GM21786 (cell line): ENCODE measurements around the gene RSF1.
"Not testable (repeated sequence)": the region's sequence is repeated elsewhere in the genome, so short reads cannot be mapped to it uniquely, and the experiment has no call there.

ENCODE experiments used
- ATAC-seq: cut with Tn5 transposase; IDR thresholded peaks from one replicate; pipeline ENCODE4 v1.9.1; 2021; ENCODE audit not compliant: unreplicated experiment

RSF1 gene, protein sequence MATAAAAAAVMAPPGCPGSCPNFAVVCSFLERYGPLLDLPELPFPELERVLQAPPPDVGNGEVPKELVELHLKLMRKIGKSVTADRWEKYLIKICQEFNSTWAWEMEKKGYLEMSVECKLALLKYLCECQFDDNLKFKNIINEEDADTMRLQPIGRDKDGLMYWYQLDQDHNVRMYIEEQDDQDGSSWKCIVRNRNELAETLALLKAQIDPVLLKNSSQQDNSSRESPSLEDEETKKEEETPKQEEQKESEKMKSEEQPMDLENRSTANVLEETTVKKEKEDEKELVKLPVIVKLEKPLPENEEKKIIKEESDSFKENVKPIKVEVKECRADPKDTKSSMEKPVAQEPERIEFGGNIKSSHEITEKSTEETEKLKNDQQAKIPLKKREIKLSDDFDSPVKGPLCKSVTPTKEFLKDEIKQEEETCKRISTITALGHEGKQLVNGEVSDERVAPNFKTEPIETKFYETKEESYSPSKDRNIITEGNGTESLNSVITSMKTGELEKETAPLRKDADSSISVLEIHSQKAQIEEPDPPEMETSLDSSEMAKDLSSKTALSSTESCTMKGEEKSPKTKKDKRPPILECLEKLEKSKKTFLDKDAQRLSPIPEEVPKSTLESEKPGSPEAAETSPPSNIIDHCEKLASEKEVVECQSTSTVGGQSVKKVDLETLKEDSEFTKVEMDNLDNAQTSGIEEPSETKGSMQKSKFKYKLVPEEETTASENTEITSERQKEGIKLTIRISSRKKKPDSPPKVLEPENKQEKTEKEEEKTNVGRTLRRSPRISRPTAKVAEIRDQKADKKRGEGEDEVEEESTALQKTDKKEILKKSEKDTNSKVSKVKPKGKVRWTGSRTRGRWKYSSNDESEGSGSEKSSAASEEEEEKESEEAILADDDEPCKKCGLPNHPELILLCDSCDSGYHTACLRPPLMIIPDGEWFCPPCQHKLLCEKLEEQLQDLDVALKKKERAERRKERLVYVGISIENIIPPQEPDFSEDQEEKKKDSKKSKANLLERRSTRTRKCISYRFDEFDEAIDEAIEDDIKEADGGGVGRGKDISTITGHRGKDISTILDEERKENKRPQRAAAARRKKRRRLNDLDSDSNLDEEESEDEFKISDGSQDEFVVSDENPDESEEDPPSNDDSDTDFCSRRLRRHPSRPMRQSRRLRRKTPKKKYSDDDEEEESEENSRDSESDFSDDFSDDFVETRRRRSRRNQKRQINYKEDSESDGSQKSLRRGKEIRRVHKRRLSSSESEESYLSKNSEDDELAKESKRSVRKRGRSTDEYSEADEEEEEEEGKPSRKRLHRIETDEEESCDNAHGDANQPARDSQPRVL (N-terminal part only)

DNA sequence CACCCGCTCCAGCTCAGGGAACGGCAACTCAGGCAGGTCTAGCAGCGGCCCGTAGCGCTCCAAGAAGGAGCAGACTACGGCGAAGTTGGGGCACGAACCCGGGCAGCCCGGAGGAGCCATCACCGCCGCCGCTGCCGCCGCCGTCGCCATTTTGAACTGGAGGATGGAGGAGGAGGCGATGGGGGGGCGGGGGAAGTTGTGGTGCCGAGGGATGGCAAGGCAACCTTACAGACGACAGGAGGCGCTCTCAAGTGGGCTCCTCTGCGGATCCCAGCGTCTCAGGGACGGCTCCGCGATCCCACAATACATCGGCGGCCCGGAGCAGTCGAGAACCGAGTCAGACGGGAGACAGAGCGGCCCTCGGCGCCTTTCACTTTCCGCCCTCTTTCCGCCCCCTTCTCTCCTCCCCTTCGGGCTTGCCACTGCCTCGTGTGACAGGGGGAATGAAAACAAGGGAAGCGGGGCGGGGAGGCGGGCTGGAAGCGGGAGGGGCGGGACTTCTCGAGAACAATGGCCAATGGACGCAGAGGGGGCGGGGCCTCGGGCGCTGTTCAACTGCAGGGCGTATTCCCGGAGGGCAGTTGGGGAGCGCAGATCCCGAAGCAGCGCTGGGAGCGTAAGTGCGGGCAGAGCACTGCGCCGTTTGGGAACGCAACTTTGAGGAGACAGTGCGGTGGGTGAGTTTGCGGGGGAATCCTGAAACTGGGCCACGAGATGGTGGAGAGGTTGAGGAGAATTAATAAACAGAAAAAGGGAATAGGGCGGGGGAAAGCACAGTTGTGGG is at the start of gene RSF1, which contains the start of gene AAMDC:
Gene RSF1, minus strand, starts transcription at position 158 of the 784 bp plus-strand sequence. Its CDS starts 8 bp downstream, at position 150.
Gene AAMDC, plus strand, starts transcription at position 580 of the 784 bp plus-strand sequence. CDS start 21,353 bp downstream, outside the sequence.
- peak; percentile 82 for ATAC-seq

DNA sequence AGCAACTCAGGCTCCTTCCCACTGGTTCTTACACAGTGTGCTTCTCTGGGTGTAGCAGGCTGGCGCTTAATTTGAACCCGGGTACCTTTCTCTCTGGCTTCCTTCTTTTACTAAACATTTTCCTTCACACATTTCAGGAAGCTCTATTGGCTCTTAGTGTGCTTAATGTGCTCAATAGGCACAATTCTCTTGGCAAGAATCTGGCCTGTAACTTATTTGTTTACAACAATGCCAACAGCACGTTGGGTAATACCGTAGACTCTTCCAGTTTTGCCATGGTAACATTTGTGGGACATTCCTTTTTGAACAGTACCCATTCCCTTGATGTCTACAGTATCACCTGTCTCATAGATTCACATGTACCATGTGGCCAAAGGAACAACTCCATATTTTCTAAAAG is 48.2 kb upstream of the RSF1 start:
- no peak for ATAC-seq

DNA sequence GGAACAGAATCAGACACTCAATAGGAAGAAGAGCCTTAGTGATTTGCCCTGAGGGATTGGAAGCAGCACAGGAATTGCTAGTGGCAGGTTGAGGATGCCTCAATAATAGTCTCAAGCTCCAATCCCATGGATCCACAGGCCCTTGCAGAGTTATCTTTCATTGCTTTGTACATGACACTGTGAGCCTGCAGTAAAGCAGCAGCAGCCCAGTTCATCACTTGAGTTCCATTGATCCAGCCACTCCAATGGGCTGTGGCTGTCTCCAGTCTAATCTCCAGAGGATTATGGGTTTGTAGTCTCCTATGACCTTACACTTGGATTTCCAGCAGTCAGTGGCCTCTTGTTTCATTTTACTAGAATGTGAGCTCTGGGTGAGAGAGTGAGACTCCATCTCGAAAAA is 45.8 kb upstream of the RSF1 start:
- no peak for ATAC-seq

DNA sequence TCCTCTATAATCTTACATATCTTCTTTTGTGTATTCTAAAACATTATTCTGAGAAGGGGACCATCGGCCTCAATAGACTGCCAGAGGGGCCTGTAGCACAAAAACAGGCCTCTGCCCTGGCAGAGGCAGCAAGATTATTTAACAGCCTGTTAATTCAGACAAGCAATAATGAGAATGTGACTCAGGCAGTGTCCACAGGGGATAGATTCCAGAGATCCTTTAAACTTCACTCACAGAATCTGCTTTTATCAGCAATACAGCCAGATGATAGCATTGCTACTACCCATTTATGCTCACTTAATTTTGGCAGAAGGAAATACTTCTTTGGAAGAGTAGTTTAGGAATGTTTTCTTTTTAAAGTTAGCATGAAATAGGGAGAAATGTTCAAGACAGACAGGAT is 45.3 kb upstream of the RSF1 start:
- ATAC-seq, result no peak

DNA sequence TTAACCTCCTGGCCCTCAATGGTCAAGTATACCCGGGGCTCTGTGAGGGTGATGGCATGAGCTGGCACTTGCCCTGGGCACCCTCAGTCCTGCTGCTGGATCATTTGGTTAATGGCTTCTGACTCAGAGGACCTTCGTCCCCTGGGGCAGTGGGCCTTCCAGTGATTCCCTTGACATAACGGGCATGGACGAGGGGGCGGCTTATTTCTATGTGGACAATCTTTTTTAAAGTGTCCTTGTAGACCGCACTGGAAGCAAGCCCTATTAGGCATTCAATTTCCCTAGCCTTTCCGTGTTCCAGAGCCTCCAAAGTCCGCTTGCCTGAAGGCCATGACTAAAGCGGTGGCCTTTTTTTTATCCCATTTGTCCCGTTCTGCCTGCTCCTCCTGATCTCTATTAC is 40.9 kb upstream of the RSF1 start:
- ATAC-seq, result not testable (repeated sequence)

DNA sequence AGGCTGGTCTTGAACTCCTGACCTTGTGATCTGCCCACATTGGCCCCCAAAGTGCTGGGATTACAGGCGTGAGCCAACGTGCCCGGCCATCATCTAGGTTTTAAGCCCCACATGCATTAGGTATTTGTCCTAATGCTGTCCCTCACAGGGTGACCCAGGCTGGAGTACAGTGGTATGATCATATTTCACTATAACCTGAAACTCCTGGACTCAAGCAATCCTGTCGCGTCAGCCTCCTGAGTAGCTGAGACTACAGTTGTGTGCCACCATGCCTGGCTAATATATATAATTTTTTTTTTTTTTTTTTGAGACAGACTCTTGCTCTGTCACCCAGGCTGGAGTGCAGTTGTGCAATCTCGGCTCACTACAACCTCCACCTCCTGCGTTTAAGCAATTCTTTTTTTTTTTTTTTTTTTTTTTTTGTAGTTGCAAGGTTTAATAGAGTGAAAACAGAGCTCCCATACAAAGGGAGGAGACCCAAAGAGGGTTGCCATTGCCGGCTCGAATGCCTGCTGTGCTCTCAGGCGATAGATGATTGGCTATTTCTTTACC is 37.5 kb upstream of the RSF1 start:
- ATAC-seq, result not testable (repeated sequence)

DNA sequence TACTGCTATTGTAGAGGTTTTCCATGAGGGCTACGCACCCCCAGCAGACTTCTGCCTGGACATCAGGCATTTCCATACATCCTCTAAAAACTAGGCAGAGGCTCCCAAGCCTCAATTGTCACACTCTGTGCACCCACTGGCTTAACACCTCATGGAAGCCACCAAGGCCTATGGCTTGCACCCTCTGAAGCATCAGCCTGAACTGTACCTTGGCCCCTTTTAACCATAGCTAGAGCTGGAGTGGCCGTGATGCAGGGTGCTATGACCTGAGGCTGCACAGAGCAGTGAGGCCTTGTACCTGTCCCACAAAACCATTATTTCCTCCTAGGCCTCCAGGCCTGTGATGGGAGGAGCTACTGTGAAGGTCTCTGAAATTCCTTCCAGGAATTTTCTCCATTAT is 34.3 kb upstream of the RSF1 start:
- ATAC-seq, result no peak

DNA sequence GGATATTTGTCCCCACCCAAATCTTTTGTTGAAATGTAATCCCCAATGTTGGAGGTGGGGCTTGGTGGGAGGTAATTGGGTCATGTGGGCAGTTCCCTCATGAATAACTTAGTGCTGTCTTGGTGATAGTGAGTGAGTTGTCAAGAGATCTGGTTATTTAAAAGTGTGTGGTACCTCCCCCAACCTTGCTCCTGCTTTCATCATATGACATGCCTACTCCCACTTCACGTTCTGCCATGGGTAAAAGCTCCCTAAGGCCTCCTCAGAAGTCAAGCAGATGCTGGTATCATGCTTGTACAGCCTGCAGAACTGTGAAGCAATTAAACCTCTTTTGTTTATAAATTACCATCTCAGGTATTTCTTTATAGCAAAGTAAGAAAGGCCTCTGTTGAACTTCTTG is 31.0 kb upstream of the RSF1 start:
- no peak for ATAC-seq

DNA sequence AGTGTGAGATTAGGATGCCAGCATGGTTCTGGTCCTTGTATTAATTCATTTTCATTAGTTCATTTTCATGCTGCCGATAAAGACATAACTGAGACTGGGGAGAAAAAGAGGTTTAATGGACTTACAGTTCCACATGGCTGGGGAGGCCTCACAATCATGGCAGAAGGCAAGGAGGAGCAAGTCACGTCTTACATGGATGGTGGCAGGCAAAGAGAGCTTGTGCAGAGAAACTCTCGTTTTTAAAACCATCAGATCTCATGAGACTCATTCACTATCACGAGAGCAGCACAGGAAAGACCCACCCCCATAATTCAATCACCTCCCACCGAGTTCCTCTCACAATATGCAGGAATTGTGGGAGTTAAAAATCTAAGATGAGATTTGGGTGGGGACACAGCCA is 23.2 kb upstream of the RSF1 start:
- not testable (repeated sequence) for ATAC-seq

DNA sequence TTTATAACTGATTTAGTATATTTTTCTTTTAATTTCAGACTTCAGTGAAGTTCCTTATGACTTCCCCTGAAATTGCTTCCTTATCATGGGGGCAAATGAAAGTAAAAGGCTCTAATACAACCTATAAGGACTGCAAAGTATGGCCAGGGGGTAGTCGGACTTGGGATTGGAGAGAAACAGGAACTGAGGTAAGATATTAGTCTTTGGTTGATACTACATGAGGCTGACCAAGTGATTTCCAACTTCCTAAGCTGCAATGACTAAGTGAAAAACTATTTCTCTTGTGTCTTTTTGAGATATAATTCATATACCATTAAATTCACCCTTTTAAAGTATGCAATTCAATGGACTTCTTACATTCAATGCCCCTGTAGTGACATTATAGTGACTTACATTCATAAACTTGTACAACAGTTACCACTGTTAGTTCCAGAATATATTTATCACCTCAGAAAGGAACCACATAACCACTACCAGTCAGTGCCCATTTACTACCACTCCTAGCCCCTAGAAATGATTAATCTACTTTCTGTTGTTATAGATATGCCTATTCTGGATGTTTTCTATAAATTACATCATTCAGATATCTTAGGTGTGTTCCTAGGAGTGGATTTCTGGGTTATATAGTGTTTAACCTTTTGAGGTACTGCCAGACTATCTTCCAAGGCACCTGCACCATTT is 22.1 kb upstream of the RSF1 start:
- ATAC-seq, result no peak

DNA sequence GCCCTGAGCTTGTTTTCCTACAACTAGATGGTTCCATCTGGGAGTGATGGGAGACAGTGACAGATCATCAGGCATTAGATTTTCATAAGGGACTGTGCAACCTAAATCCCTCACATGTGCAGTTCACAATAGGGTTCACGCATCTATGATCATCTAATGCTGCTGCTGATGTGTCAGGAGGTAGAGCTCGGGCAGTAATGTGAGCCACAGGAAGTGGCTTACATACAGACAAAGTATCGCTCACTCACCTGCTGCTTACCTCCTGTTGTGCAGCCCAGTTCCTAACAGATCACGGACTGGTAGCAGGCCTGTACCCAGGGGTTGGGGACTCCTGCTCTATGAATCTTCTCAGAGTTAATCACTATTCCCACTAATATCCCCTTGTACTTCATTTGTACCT is 12.8 kb upstream of the RSF1 start:
- ATAC-seq, result no peak

DNA sequence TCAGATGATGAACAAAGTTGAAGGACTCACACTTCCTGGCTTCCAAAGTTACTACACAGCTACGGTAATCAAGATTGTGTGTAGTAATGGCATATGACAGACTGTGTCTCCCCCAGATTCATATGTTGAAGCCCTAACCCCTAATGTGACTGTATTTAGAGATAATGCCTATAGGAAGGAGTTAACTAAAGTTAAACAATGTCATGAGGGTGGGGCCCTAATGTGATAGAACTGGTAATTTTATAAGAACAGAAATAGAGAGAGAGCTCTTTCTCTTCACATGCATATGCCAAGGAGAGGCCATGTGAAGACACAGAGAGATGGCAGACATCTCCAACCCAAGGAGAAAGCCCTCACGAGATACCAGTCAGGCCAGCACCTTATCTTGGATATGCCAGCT is 8.4 kb upstream of the RSF1 start:
- ATAC-seq, result no peak

DNA sequence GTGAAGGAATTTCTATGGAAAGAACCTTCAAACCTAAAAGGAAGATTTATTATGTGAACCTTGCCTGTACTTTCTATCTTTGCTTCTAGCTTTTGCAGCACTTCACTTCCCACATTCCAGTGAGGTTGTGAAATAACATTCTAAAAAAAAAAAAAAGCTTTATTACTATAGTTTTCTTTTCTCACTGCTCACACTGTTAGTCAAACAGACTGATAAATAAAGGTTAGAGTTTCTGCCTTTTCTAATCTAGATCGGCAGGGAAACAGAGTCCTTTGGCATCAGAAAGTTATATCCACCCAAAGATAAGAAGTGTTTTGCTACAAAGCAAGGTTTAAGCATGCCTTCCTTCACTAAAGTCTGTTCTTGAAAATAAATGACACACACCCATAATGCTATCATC is 3.3 kb upstream of the RSF1 start:
- no peak for ATAC-seq

DNA sequence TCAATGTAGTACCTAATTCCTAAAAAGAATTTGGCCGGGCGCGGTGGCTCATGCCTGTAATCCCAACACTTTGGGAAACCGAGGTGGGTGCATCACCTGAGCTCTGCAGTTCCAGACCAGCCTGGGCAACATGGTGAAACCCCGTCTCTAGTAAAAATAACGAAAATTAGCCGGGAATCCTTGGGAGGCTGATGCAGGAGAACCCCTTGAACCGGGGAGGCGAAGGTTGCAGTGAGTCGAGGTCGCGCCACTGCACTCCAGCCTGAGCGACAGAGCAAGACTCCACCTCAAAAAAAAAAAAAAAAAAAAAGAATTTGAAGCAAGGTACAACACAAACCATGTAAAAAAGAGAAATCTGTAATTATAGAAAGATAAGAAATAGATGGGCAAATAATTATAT is 1.6 kb upstream of the RSF1 start:
- not testable (repeated sequence) for ATAC-seq

DNA sequence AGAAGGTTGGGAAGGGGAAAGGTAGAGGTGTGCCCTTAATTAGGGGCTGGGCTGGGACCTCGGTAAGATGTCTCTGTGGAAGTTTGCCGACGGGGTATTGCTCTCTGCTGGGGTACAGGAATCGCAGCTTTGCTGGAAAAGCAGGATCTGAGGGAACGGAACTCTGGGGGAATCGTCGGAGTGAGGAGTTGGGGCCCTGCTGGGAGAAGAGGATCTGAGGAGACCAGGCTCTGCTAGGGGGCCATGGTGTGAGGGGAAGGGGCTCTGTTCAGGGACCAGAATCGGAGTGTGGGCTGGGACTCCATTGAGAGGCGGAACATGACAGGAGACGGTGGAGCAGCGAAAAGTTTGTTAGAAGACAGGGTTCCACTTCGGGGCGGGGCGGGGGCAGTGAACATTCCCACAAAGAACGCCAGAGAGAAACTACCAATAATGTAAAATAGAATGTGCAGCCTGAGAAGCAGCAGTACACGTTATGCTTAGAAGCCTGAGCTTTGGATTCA is 878 bp upstream of the RSF1 start:
- ATAC-seq, result no peak

DNA sequence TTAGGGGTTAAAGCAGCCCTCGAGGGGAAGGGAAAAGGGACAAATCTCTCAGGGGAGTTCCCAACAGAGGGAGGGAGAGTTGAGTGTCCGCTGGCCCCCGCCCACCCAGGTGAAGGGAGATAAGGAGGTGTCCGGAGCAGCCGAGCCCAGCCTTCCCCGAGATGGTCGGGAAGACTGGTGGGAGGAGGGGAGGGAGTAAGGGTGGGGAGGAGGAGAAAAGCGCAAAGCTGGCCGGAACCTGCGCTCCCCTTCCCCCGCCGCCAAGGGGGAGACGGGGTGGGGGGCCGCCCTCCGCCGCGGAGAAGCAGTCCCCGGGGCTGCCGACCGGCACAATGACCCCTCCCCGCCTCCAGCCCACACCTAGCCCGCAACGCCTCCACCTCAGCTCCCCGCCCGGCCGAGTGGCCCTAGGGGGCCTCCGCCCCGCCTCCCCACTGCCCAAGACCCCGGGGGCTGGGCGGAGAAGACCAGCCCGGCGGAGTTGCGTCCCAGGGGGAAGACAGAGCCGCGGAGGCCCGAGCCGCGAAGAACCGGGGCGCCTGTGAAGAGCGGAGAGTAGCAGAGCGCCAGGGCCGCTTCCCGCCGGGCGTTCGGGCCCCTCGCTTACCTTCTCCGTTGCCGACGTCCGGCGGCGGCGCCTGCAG is 479 bp downstream of the RSF1 start:
- ATAC-seq, result peak; percentile 6

DNA sequence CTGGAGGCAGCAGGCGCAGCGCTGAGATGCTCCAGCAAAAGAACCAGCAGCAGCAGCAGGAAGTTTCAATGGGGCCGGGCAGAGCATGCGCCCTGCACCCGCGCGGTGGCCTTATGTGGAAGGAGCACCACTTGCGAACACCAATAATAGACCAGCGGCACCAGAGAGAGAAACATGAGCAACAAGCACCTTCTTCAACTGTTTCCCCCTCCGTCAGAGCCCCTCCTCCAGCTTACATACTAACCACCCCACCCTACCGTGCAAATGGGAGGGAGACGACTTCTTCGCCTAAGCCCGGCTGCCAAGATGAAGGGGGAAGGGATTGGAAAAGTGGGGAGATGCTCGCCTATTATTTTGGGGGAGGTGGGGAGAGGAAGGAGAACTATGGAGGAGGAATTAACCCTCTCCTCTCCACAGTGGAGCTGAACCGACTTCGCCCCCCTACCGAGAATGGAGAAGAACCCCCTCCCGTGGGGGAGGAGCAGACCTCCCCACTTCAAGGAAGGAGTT is 1.1 kb downstream of the RSF1 start:
- ATAC-seq, result peak; percentile 59

DNA sequence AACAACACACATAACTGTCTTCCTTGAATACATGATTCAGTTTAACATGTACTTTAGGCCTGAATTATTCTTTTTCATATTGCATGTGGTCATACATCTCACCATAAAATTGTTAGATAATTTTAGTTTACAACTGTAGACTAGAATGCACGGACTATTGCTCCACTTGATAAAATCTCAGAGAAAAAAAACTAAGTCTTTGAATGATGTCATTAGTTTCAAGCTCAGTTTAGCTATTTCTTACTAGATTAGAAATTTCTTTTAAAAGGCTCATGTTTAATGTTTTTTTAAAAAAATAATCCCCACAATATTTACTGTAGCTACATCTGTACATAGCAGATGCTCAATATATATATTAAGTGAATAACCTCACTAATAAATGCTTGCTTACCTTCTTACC is 5.1 kb downstream of the RSF1 start:
- ATAC-seq, result no peak
